BLaER1 (cell line): ENCODE data around the gene TTC24.
"Not testable (repeated sequence)": the region's sequence is repeated elsewhere in the genome, so short reads cannot be mapped to it uniquely, and the experiment has no call there.

ENCODE experiments used
- H3K27ac ChIP-seq: shearing (Covaris generic); formaldehyde crosslinking; 2 replicates; pipeline ENCODE4 v1.8.1; 2022
- H3K27me3 ChIP-seq: shearing (Covaris generic); formaldehyde crosslinking; 2 replicates; pipeline ENCODE4 v1.8.1; 2022
- H3K36me3 ChIP-seq: shearing (Covaris generic); formaldehyde crosslinking; 2 replicates; pipeline ENCODE4 v1.8.1; 2022
- H3K4me1 ChIP-seq: shearing (Covaris generic); formaldehyde crosslinking; 2 replicates; pipeline ENCODE4 v1.8.1; 2022
- H3K4me2 ChIP-seq: shearing (Covaris generic); formaldehyde crosslinking; 2 replicates; pipeline ENCODE4 v1.8.1; 2022
- H3K4me3 ChIP-seq: shearing (Covaris generic); formaldehyde crosslinking; 2 replicates; pipeline ENCODE4 v1.8.1; 2022
- H3K9ac ChIP-seq: shearing (Covaris generic); formaldehyde crosslinking; 2 replicates; pipeline ENCODE4 v1.8.1; 2022
- H3K9me3 ChIP-seq: shearing (Covaris generic); formaldehyde crosslinking; 2 replicates; pipeline ENCODE4 v1.8.1; 2022
- H4K20me1 ChIP-seq: shearing (Covaris generic); formaldehyde crosslinking; 2 replicates; pipeline ENCODE4 v1.8.1; 2022
- Cebpa-rat ChIP-seq: shearing (Covaris generic); IDR thresholded peaks from 2 replicates; pipeline ENCODE4 v1.8.1; 2022

TTC24 gene

GRCh38 chr1:156552518-156552917 is 27.0 kb upstream of the TTC24 start:
- peak overlapping the region; percentile 69 for H3K4me2 ChIP-seq
- no peaks in the 10 kb centered on the region for H4K20me1 ChIP-seq
- H3K4me3 ChIP-seq = no peak overlapping the region
- peaks cover 69% of the 10 kb centered on the region for H3K4me1 ChIP-seq
- H3K9me3 ChIP-seq = no peaks in the 10 kb centered on the region
- H3K27me3 ChIP-seq = no peaks in the 10 kb centered on the region
- TF ChIP-seq Cebpa-rat = no peak
- peak overlapping the region; percentile 56; the same call in 1 of the 2 replicates for H3K9ac ChIP-seq
- peaks cover 74% of the 10 kb centered on the region for H3K36me3 ChIP-seq
- H3K27ac ChIP-seq = peak overlapping the region; percentile 83

GRCh38 chr1:156552937-156553336 is 26.6 kb upstream of the TTC24 start:
- H3K4me1 ChIP-seq = peaks cover 69% of the 10 kb centered on the region
- H4K20me1 ChIP-seq, H3K4me3 ChIP-seq, H3K9me3 ChIP-seq, H3K27me3 ChIP-seq: not testable (repeated sequence)
- peak; percentile 100 for TF ChIP-seq Cebpa-rat
- peak overlapping the region; percentile 69 for H3K4me2 ChIP-seq
- H3K36me3 ChIP-seq = peaks cover 70% of the 10 kb centered on the region
- peak overlapping the region; percentile 83 for H3K27ac ChIP-seq
- peak overlapping the region; percentile 56; the same call in 1 of the 2 replicates for H3K9ac ChIP-seq

GRCh38 chr1:156553860-156554485 is 25.6 kb upstream of the TTC24 start:
- H3K4me2 ChIP-seq = peak overlapping the region; percentile 69
- H3K4me1 ChIP-seq = peaks cover 69% of the 10 kb centered on the region
- H3K9ac ChIP-seq = peak overlapping the region; percentile 56; the same call in 1 of the 2 replicates
- H3K9me3 ChIP-seq = no peaks in the 10 kb centered on the region
- TF ChIP-seq Cebpa-rat = no peak
- H3K27me3 ChIP-seq = no peaks in the 10 kb centered on the region
- H3K4me3 ChIP-seq = no peak overlapping the region
- peak overlapping the region; percentile 83 for H3K27ac ChIP-seq
- no peaks in the 10 kb centered on the region for H4K20me1 ChIP-seq
- H3K36me3 ChIP-seq = peaks cover 60% of the 10 kb centered on the region

GRCh38 chr1:156554971-156555370 is 24.6 kb upstream of the TTC24 start:
- H3K36me3 ChIP-seq = peaks cover 60% of the 10 kb centered on the region
- no peaks in the 10 kb centered on the region for H3K9me3 ChIP-seq
- H3K9ac ChIP-seq = no peak overlapping the region
- no peaks in the 10 kb centered on the region for H3K27me3 ChIP-seq
- peak overlapping the region; percentile 69; the same call in 1 of the 2 replicates for H3K4me2 ChIP-seq
- H4K20me1 ChIP-seq = no peaks in the 10 kb centered on the region
- TF ChIP-seq Cebpa-rat = no peak
- H3K4me3 ChIP-seq = no peak overlapping the region
- H3K27ac ChIP-seq = peak overlapping the region; percentile 83; the same call in 1 of the 2 replicates
- H3K4me1 ChIP-seq = peaks cover 73% of the 10 kb centered on the region

- Histone ChIP-seq H3K9me3 (no peaks in the 10 kb centered on the region), H3K27ac (no peak overlapping the region), H3K4me1 (peaks cover 66% of the 10 kb centered on the region), H3K9ac (no peak overlapping the region), H3K4me2 (no peak overlapping the region), H3K27me3 (no peaks in the 10 kb centered on the region), H3K36me3 (peaks cover 60% of the 10 kb centered on the region), H4K20me1 (no peaks in the 10 kb centered on the region), H3K4me3 (no peak overlapping the region)
- no peak for TF ChIP-seq Cebpa-rat
Measured at GRCh38 chr1:156555715-156556114, 23.8 kb upstream of the TTC24 start.

- 0 out of 2 replicates have a peak overlapping the region, but pooled peaks have one; percentile 27 for H3K27ac ChIP-seq
- peaks cover 60% of the 10 kb centered on the region for H3K36me3 ChIP-seq
- H3K9ac ChIP-seq = no peak overlapping the region; the same call in 1 of the 2 replicates
Measured at GRCh38 chr1:156556354-156556753, 23.2 kb upstream of the TTC24 start.

GRCh38 chr1:156559086-156559796 is 20.3 kb upstream of the TTC24 start:
- Histone ChIP-seq H3K4me1 (peaks cover 31% of the 10 kb centered on the region), H3K27me3 (no peaks in the 10 kb centered on the region), H3K4me2 (0 out of 2 replicates have a peak overlapping the region, but pooled peaks have one; percentile 9), H3K36me3 (peaks cover 76% of the 10 kb centered on the region), H3K9me3 (no peaks in the 10 kb centered on the region), H3K9ac (no peak overlapping the region; the same call in 1 of the 2 replicates), H3K4me3 (no peak overlapping the region), H4K20me1 (no peaks in the 10 kb centered on the region), H3K27ac (no peak overlapping the region; the same call in 1 of the 2 replicates)
- TF ChIP-seq Cebpa-rat = no peak

More at GRCh38 chr1:156556354-156556753, 23.2 kb upstream of the TTC24 start:
- H3K4me1 ChIP-seq = peaks cover 60% of the 10 kb centered on the region
- H3K27me3 ChIP-seq = no peaks in the 10 kb centered on the region
- H3K4me3 ChIP-seq = no peak overlapping the region
- no peak for TF ChIP-seq Cebpa-rat
- no peaks in the 10 kb centered on the region for H4K20me1 ChIP-seq
- H3K4me2 ChIP-seq = no peak overlapping the region
- H3K9me3 ChIP-seq = no peaks in the 10 kb centered on the region

- H3K9me3 ChIP-seq = no peaks in the 10 kb centered on the region
- H3K4me1 ChIP-seq = peaks cover 24% of the 10 kb centered on the region
- peaks cover 77% of the 10 kb centered on the region for H3K36me3 ChIP-seq
- no peak overlapping the region for H3K4me3 ChIP-seq
- H3K4me2 ChIP-seq = 0 out of 2 replicates have a peak overlapping the region, but pooled peaks have one; percentile 9
- no peak for TF ChIP-seq Cebpa-rat
- no peak overlapping the region; the same call in 1 of the 2 replicates for H3K9ac ChIP-seq
- no peaks in the 10 kb centered on the region for H3K27me3 ChIP-seq
- H4K20me1 ChIP-seq = no peaks in the 10 kb centered on the region
- no peak overlapping the region; the same call in 1 of the 2 replicates for H3K27ac ChIP-seq
Measured at GRCh38 chr1:156559797-156560385, 19.6 kb upstream of the TTC24 start.

- no peak overlapping the region; the same call in 1 of the 2 replicates for H3K27ac ChIP-seq
- H4K20me1 ChIP-seq = no peaks in the 10 kb centered on the region
- no peak for TF ChIP-seq Cebpa-rat
- no peak overlapping the region for H3K4me2 ChIP-seq
- H3K9me3 ChIP-seq = no peaks in the 10 kb centered on the region
- no peak overlapping the region for H3K9ac ChIP-seq
- H3K4me1 ChIP-seq = peaks cover 21% of the 10 kb centered on the region
- peaks cover 78% of the 10 kb centered on the region for H3K36me3 ChIP-seq
- H3K4me3 ChIP-seq = no peak overlapping the region
- no peaks in the 10 kb centered on the region for H3K27me3 ChIP-seq
Measured at GRCh38 chr1:156560585-156561163, 18.8 kb upstream of the TTC24 start.
